Stimulated activated CD4-positive, alpha-beta T cell treated with anti-CD3 and anti-CD28 coated beads, TNF-alpha, amount 100 ng/mL, for 24 hours (primary cell): ENCODE measurements around the gene WWTR1.

Experiments
- DNase-seq, 3 experiments: peaks; one replicate each; pipeline ENCODE4 v3.0.0-alpha.2; 2020; ENCODE audit warnings: low read depth in 3 of 3

Gene WWTR1

GRCh38 chr3:149657926-149658743 is at the start of gene WWTR1:
Gene WWTR1, minus strand, starts transcription at chr3:149658025. Its CDS starts 719 bp downstream, at chr3:149657306.
- DNase-seq = peak in 1 of 3 experiments; percentile 44

GRCh38 chr3:149706905-149707304 is 49.1 kb upstream of the WWTR1 start:
- DNase-seq = no peak

GRCh38 chr3:149705416-149705815 is 47.6 kb upstream of the WWTR1 start:
- DNase-seq = no peak

GRCh38 chr3:149703466-149703865 is 45.6 kb upstream of the WWTR1 start:
- DNase-seq = no peak

DNA sequence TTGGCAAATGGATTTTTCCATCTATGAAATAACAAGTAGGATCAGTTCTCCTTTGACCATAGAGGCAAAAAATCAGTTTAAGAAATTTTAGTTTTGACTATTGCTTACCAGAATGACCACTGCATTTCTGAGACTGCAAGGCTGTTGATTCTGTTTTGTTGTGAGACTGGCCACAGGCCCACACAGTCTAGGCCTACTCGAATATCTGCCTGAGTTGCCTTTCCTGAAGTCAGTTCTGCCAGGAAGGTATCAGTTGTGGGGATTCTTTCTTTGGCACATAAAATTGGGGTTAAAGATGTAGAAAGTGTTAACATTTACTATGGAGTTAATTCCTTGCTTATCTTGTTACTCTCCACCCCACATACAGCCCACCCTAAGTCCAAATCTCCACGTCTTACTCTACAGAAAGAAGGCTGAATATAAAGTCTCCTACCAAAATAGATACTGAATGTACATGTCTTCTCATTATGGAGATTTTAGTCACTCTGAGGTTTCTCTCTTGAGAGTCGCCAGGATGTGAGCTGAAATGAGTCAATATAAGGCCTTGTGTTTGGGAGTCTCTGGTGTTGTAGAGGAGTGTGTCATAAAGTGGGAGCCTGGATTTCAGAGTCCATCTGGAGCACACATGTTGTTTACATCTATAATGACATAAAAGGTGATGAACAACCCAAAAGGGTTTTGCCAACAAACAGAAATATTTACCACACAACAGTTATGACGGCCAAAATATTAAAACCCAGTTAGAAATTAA is 45.0 kb upstream of the WWTR1 start:
- no peak for DNase-seq

- no peak for DNase-seq
These were observed 44.1 kb upstream of the WWTR1 start for GRCh38 chr3:149701977-149702350.

GRCh38 chr3:149701206-149701976 is 43.6 kb upstream of the WWTR1 start:
- peak in 1 of 3 experiments; percentile 9 for DNase-seq

DNA sequence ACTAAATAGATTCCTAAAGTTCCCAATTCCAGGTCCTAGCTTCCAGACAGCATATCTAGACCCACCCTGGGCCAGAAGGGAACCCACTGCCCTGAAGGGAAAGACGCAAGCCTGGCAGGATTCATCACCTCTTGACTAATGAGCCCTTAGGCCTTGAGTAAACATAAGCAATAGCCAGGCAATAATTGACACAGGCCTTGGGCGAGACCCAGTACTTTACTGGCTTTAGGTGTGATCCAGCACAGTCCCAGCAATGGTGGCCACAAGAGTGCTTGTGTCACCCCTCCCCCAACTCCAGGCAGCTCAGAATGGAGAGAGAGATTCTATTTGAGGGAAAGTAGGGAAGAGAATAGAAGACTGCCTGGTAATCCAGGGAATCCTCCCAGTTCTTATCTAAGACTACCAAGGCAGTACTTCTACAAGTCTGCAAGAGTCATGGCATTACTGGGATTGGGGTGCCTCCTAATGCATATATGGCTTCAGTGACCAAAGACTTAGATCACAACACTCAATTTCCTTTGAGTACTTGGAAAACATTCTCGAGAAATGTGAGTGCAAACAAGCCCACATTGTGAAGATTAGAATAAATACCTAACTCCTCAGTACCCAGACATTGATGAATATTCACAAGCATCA is 30.4 kb upstream of the WWTR1 start:
- no peak for DNase-seq

DNA sequence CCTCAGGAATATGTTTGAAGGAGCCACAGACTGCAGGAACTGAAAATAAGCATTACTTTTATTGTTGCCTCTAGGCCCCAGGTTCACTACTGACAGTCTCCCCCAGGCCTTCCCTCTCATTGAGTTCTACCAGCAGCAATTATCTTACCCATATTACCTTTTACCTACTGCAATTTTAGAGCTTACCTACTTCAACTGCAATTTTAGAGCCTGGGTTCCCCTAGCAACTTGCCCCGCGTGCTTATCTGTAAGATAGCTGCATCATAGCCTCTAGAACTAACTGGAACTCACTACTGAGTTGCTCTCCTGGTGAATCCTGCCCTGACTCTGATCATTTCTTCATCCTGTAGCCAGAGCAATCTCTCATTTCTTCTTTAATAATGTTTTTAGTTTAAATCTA is 29.2 kb upstream of the WWTR1 start:
- DNase-seq = no peak

DNA sequence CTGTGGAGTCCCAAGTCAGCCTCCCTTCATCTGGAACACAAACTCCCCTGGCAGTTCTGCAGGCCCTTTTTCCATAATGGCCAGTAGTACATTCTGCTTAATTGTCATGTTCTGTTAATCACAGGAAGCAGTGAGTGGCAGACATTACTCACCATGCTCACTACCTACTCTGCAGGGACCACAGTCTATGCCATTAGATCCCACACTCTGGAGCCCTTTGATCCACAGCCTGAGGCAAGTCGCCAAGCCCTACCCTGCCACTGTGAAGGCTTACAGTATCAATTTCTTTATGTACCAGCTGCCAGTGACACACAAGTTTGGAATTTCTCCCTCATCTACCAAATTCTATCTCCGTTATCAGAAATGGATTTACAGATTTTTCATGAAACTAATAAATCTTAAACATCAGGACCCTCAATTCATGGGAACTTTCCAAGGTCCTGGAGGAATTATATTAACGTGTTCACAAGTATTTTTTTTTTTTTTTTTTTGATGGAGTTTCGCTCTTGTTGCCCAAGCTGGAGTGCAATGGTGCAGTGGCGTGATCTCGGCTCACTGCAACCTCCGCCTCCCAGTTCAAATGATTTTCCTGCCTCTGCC is 20.6 kb upstream of the WWTR1 start:
- no peak for DNase-seq

- DNase-seq = no peak
These were observed 15.6 kb upstream of the WWTR1 start for GRCh38 chr3:149673393-149673792.

GRCh38 chr3:149670742-149671492 is 13.1 kb upstream of the WWTR1 start:
- DNase-seq = no peak

- DNase-seq = no peak
These were observed 9.8 kb upstream of the WWTR1 start for GRCh38 chr3:149667576-149667975.

- no peak for DNase-seq
These were observed 6.1 kb upstream of the WWTR1 start for GRCh38 chr3:149663966-149664365.

- DNase-seq = no peak
These were observed 4.5 kb upstream of the WWTR1 start for GRCh38 chr3:149662240-149662887.

DNA sequence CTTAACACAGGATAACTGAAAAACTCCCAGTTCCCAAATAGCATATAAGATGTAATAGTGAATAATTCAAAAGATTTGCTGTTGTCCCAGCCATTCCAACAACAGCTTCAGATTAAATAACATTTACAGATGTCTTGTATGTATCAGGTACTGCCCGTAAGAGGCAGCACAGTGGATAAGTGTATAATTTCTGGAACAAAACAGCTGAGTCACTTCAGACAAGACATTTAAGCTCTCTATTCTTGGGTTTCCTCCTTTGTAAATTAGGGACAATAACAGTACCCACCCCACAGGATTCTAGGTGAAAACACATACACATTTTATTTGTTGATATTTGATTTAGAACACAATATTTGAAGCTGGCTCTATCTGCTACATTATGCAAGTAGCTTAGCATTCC is 2.6 kb upstream of the WWTR1 start:
- no peak for DNase-seq

DNA sequence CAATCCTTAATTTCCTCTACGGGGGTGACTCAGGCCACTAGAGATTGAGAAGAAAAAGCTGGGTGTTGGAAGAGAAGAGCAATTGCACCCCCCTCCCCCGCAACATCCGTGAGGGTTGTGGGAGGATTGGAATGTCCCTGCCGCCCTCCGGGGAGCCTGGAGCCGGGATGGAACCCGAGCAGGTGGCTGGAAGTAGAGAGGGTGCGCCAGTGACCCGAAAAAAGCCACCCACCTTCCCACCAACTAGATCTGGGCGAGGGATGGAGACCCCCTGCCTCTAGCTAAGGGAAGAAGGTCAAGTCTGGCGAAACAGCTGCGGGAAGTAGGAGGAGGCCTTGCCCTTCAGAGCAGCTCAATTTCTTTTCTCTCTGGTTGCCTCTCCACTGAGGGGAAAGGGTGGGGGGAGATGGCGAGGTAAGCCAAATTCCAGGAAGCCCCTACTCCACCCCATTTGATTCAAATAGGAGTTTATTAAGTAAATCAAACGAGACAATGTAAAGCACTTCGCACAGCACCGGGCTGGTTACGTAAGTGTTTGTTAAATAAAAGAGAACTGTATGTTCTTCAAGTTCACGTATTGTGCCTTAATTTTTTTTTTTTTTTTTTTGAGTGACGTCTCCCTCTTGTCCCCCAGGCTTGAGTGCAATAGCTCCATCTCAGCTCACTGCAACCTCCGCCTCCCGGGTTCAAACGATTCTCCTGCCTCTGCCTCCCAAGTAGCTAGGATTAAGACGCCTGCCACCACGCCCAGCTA is 1.1 kb upstream of the WWTR1 start:
- DNase-seq = no peak

- no peak for DNase-seq
These were observed 402 bp downstream of the WWTR1 start for GRCh38 chr3:149657321-149657925.
